Measurements from ENCODE around the gene PSG5.
A peak's percentile ranks its signal among the peaks of the same experiment; 100 is the strongest.
"Not testable (repeated sequence)": the region's sequence is repeated elsewhere in the genome, so short reads cannot be mapped to it uniquely, and the experiment has no call there.

PSG5 gene

DNA sequence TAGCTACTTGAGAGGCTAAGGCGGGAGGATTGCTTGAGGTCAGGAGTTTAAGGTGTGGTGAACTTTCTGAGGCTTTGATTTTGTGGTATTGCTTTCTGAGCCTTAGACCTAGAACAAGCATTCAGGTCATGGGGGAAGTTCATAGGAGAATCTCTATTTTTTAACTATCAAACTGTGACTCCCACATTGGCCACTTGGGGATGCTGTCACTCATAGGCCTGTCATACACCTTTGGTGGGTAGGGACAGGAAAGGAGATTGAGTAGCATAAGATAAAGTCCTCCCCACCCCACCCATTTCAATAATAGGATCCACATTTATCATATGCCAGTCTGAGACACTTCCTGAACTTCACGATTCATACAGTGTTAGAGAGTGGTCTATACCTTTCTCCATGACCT is 62.0 kb downstream of the PSG5 start:
- WGBS (ENCODE audit: extremely low coverage, insufficient coverage, insufficient read length): no CpG with 5 or more reads among the region's 2 CpGs
- Histone ChIP-seq H2AFZ (ENCODE audit: insufficient read depth, low read length, poor library complexity) (no peak overlapping the region), H3K9ac (ENCODE audit: low read length) (no peak overlapping the region), H3K4me3 (ENCODE audit: low read depth, low read length) (no peak overlapping the region), H2BK5ac (ENCODE audit: low read depth, low read length, poor library complexity) (no peak overlapping the region), H4K8ac (ENCODE audit: low read depth, low read length) (no peak overlapping the region), H2BK12ac (ENCODE audit: low read length) (no peak overlapping the region), H3K27ac (ENCODE audit: low read depth, low read length) (no peak overlapping the region), H2AK5ac (ENCODE audit: low read length) (no peak overlapping the region), H3K79me1 (ENCODE audit: low read length) (no peaks in the 10 kb centered on the region), H3K23ac (ENCODE audit: low read length) (no peak overlapping the region), H3K9me3 (ENCODE audit: insufficient read depth, low read depth, low read length) (peaks cover 13% of the 10 kb centered on the region), H3K27me3 (ENCODE audit: insufficient read depth, low read length) (no peaks in the 10 kb centered on the region), H4K12ac (ENCODE audit: low read depth, low read length) (no peak overlapping the region), H4K91ac (ENCODE audit: low read depth, low read length) (no peak overlapping the region), H3K79me2 (ENCODE audit: control insufficient read depth, insufficient read depth, low read length, poor library complexity) (no peaks in the 10 kb centered on the region), H2BK120ac (ENCODE audit: insufficient read depth, low read length, poor library complexity) (no peak overlapping the region), H3K36me3 (ENCODE audit: control insufficient read depth in 1 of 2, insufficient read depth in 2 of 2, low read length in 2 of 2) (no peaks in the 10 kb centered on the region), H3K18ac (ENCODE audit: low read length) (no peak overlapping the region), H3K4ac (ENCODE audit: low read depth, low read length) (no peak overlapping the region), H3K4me2 (ENCODE audit: low read length) (no peak overlapping the region), H3K4me1 (ENCODE audit: control insufficient read depth in 1 of 2, insufficient read depth in 2 of 2, low read length in 2 of 2) (no peaks in the 10 kb centered on the region), H3K14ac (ENCODE audit: low read length) (no peak overlapping the region)
- DNase-seq: peak in 1 of 2 donors; percentile 29

DNA sequence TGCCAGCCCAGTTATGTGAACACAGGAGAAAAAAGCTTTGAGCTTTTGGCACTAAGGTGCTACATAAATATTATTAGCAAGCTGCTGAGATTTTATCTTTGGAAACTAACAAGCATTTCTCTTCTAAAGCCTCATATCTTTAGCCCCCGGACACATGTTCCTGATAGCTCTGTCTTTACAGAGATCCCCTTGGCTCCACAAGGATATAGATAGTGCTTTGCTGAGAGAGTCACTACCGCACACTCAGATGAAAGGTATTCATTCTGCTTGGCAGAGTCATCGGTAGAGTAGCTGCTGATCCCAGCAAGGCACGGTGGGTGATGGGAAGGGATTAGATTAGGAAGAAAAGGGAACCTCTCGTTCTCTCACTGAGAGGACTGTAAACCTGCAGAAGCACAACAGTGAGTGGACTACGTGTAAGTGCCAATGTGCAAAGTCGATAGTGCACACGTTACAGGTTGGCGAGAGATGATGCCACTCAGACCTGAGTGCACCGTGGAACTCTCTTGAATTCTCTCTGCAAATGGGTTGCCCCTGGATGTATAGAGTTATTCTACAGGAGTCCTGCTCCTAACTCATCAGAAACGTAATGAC is 65.8 kb downstream of the PSG5 start:
- peak; percentile 62 to 82 for DNase-seq
- H2AK5ac ChIP-seq (ENCODE audit: low read length); H3K79me2 ChIP-seq (ENCODE audit: control insufficient read depth, insufficient read depth, low read length, poor library complexity); H2AFZ ChIP-seq (ENCODE audit: insufficient read depth, low read length, poor library complexity); H3K4me1 ChIP-seq (ENCODE audit: control insufficient read depth in 1 of 2, insufficient read depth in 2 of 2, low read length in 2 of 2); H3K4ac ChIP-seq (ENCODE audit: low read depth, low read length); H3K79me1 ChIP-seq (ENCODE audit: low read length); H3K14ac ChIP-seq (ENCODE audit: low read length); H3K23ac ChIP-seq (ENCODE audit: low read length); H2BK120ac ChIP-seq (ENCODE audit: insufficient read depth, low read length, poor library complexity); H3K18ac ChIP-seq (ENCODE audit: low read length); H3K4me3 ChIP-seq (ENCODE audit: low read depth, low read length); H3K27ac ChIP-seq (ENCODE audit: low read depth, low read length); H4K91ac ChIP-seq (ENCODE audit: low read depth, low read length); H3K27me3 ChIP-seq (ENCODE audit: insufficient read depth, low read length); H4K12ac ChIP-seq (ENCODE audit: low read depth, low read length); H2BK5ac ChIP-seq (ENCODE audit: low read depth, low read length, poor library complexity); H2BK12ac ChIP-seq (ENCODE audit: low read length); H3K4me2 ChIP-seq (ENCODE audit: low read length); H3K36me3 ChIP-seq (ENCODE audit: control insufficient read depth in 1 of 2, insufficient read depth in 2 of 2, low read length in 2 of 2); H4K8ac ChIP-seq (ENCODE audit: low read depth, low read length): not testable (repeated sequence)
- peaks cover 13% of the 10 kb centered on the region for H3K9me3 ChIP-seq (ENCODE audit: insufficient read depth, low read depth, low read length)
- peak overlapping the region; percentile 52 for H3K9ac ChIP-seq (ENCODE audit: low read length)
- no CpG with 5 or more reads among the region's 11 CpGs for WGBS (ENCODE audit: extremely low coverage, insufficient coverage, insufficient read length)

DNA sequence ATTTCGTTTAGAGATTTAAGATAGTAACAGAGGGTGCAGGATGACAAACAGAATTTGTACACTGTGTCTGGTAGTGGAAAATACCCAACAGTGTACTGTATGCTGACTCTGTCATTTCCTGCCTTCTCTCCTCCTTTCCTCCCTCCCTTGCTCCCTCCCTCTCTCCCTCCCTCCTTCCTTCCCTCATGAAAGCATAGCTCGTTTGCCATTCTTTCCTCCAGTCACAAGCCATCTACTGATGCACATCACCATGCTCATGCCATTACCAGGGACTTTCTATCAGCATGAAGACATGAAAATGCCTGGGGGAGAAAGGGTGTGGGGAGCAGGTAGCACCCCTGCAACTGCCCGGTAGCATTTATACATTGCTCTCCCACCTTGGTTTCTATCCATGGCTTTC is 66.8 kb downstream of the PSG5 start:
- not testable (repeated sequence) for H2BK120ac ChIP-seq (ENCODE audit: insufficient read depth, low read length, poor library complexity); H2BK12ac ChIP-seq (ENCODE audit: low read length); H2BK5ac ChIP-seq (ENCODE audit: low read depth, low read length, poor library complexity); H3K4me1 ChIP-seq (ENCODE audit: control insufficient read depth in 1 of 2, insufficient read depth in 2 of 2, low read length in 2 of 2); H3K9ac ChIP-seq (ENCODE audit: low read length); H3K79me1 ChIP-seq (ENCODE audit: low read length); H2AFZ ChIP-seq (ENCODE audit: insufficient read depth, low read length, poor library complexity); H3K14ac ChIP-seq (ENCODE audit: low read length); H3K79me2 ChIP-seq (ENCODE audit: control insufficient read depth, insufficient read depth, low read length, poor library complexity); H4K8ac ChIP-seq (ENCODE audit: low read depth, low read length); H2AK5ac ChIP-seq (ENCODE audit: low read length); H3K4me2 ChIP-seq (ENCODE audit: low read length); H4K12ac ChIP-seq (ENCODE audit: low read depth, low read length); H3K23ac ChIP-seq (ENCODE audit: low read length); H3K27ac ChIP-seq (ENCODE audit: low read depth, low read length); H3K27me3 ChIP-seq (ENCODE audit: insufficient read depth, low read length); DNase-seq; H3K4me3 ChIP-seq (ENCODE audit: low read depth, low read length); H4K91ac ChIP-seq (ENCODE audit: low read depth, low read length); H3K18ac ChIP-seq (ENCODE audit: low read length); H3K36me3 ChIP-seq (ENCODE audit: control insufficient read depth in 1 of 2, insufficient read depth in 2 of 2, low read length in 2 of 2); H3K4ac ChIP-seq (ENCODE audit: low read depth, low read length)
- no CpG with 5 or more reads among the region's 3 CpGs for WGBS (ENCODE audit: extremely low coverage, insufficient coverage, insufficient read length)
- H3K9me3 ChIP-seq (ENCODE audit: insufficient read depth, low read depth, low read length): peaks cover 11% of the 10 kb centered on the region
